ENCODE results near the gene SLC25A3.
"Not testable (repeated sequence)": the region's sequence is repeated elsewhere in the genome, so short reads cannot be mapped to it uniquely, and the experiment has no call there.

The SLC25A3 gene

DNA sequence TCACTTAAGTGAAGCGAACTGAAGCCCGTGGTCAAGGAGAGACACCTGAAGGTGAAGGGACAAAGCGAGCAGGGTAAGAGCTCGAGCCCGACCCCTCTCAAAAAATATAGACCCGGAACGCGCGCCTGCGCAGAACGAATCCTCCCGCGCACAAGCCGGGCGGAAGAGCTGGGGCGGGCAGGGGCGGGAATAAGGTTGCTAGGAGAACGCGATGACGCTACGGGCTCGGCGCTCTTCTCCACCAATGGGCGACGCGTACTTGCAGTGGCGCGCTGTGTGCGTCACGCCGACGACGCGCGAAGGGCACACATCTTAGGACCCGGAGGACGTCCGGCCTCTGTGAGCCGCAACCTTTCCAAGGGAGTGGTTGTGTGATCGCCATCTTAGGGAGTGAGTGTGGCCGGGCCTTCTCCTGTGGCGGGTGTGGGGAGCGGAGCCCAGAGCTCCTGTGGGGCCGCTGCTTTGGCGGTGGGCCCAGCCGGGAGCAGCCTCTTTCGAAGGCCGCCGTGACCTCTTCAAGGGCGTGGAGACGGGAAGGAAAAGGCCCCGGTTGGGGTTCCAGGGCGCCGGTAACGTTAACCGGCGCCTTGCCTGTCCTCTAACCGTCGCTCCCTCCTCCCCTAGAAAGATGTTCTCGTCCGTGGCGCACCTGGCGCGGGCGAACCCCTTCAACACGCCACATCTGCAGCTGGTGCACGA, at the start of gene SLC25A3:
Gene SLC25A3, plus strand, starts transcription at position 336 of the 699 bp plus-strand sequence. Its CDS starts 293 bp downstream, at position 629.
- DNase-seq (peak; percentile 94), ATAC-seq (peak; percentile 99)

DNA sequence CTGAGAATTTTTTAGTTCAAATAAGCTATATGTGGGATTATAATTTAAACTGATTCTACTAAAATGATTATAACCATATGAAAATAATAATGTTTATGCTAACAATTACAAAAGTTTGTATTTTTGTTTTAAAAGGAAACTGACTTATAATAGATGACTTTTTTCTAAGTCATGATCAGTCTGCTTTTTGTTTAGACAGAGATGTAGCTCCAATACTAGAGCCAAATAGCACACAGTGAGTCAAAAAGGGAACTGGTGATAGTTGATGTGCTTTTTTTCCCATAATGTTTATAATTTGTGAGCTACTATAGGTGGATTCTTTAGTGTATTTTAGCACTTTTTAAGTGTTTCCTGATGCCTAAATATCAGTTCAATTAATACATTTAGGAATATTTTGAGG, 49.8 kb upstream of the SLC25A3 start:
- DNase-seq: no peak
- ATAC-seq: no peak

- DNase-seq (no peak), ATAC-seq (no peak)
Measured at GRCh38 chr12:98544751-98545150, 48.7 kb upstream of the SLC25A3 start.

DNA sequence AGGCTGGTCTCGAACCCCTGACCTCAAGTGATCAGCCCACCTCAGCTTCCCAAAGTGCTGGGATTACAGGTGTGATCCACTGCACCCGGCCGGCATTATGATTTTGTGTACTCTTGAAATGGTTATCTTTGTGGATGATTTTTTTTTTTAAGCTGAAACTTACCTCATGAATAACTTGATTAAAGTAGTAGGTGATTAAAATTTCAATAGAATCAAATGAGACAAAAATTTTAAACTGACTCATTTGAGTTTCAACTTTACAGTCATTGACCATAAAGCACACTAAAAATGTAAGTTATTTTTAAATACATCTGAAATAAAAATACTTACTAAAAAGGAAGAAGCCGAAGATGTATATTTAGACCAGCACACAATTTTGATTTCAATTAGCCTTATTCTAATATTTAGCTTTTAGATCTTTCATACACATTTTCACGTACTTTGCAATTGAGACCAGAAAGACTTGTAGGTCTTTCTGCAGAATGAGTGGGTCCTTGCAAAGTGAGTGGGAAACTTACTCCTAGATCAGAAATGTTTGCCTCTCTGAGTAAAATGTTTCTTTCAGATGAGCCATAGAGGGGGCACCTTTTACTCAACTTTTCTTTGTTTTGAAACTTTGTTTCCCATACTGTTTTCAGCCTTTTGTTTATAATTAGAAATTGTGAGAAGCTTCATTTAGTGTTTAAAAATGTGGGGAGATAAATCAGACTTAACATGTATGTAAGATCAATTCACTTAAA, 43.9 kb upstream of the SLC25A3 start:
- DNase-seq: no peak
- no peak for ATAC-seq

DNA sequence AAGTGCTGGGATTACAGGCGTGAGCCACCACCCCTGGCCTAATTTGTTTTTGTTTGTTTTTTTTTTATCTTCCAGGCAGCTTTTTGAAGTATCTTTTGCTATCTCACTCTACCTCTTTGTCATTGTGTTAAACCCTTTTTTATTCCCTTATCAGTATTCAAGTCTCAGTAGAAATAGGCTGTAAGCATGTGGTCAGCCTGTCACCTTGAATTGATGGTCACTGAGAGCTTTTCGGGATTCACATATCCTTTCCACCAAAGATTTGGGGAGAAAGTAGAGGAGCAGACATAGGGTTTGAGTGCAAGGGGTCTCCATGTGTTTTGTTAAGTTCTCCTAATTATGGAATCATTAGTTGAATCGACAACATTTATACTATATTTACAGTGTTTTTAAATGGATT, 41.7 kb upstream of the SLC25A3 start:
- ATAC-seq (no peak), DNase-seq (no peak)

GRCh38 chr12:98558097-98558496, 35.4 kb upstream of the SLC25A3 start:
- DNase-seq, ATAC-seq: not testable (repeated sequence)

- no peak for ATAC-seq
- no peak for DNase-seq
Measured at GRCh38 chr12:98559666-98560065, 33.8 kb upstream of the SLC25A3 start.

GRCh38 chr12:98561846-98562245, 31.6 kb upstream of the SLC25A3 start:
- ATAC-seq: no peak
- DNase-seq: no peak

GRCh38 chr12:98572010-98572409, 21.5 kb upstream of the SLC25A3 start:
- ATAC-seq (no peak), DNase-seq (no peak)

DNA sequence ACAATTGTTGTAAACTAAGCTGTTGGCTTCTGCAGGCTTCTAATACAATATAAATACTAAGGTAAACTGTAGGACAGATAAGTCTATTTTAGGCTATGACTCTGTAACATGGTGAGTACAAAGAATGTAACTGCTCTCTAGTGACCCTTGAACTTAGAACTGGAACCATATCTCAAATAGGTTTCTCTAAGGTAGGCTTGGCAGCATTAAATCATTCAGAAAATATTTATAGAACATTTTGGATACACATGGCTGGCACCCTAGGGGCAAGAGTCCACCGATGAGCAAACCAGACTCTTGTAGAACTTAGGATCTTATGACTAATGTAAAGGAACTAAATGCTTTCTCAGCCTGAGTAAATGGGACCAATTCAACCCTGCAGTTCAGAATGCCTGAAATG, 19.4 kb upstream of the SLC25A3 start:
- no peak for ATAC-seq
- no peak for DNase-seq

GRCh38 chr12:98575013-98575412, 18.5 kb upstream of the SLC25A3 start:
- ATAC-seq (no peak), DNase-seq (no peak)

GRCh38 chr12:98576795-98577194, 16.7 kb upstream of the SLC25A3 start:
- not testable (repeated sequence) for ATAC-seq

GRCh38 chr12:98578392-98578791, 15.1 kb upstream of the SLC25A3 start:
- DNase-seq: no peak
- ATAC-seq: no peak

More at GRCh38 chr12:98576795-98577194, 16.7 kb upstream of the SLC25A3 start:
- not testable (repeated sequence) for DNase-seq

- ATAC-seq (no peak), DNase-seq (no peak)
Measured at GRCh38 chr12:98578821-98579220, 14.7 kb upstream of the SLC25A3 start.

- no peak for DNase-seq
- ATAC-seq: no peak
Measured at GRCh38 chr12:98579347-98579746, 14.1 kb upstream of the SLC25A3 start.

DNA sequence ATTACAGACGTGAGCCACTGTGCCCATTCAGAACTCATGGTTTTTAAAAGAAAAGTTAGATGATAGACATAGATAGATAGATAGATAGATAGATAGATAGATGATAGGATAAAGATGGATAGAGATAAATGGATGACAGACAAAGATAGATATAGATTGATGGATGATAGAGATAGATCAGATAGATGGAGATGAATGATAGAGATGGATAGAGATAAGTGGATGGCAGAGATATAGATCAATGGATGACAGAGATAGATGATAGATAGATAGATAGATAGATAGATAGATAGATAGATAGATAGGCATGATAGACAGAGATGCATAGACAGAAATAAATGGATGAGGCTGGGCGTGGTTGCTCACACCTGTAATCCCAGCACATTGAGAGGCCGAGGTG, 13.7 kb upstream of the SLC25A3 start:
- no peak for ATAC-seq
- no peak for DNase-seq

GRCh38 chr12:98580695-98581094, 12.8 kb upstream of the SLC25A3 start:
- ATAC-seq: no peak
- no peak for DNase-seq

DNA sequence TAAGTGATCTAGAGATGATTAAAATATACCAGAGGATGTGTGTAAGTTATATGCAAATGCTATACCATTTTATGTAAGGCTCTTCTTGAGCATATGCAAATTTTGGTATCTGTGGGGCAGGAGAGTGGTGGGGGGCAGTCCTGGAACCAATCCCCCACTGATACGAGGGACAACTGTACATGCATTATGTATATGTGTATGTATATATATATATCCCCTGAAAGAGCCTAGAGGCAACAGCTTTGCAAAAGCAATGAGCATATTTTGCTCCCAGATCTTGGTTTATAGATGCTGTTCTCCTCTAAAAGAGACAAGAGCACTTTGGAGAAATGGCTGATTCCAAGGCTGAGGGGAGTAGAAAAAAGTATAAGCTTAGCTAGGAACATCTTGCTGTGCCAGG, 12.4 kb upstream of the SLC25A3 start:
- ATAC-seq (no peak), DNase-seq (no peak)

DNA sequence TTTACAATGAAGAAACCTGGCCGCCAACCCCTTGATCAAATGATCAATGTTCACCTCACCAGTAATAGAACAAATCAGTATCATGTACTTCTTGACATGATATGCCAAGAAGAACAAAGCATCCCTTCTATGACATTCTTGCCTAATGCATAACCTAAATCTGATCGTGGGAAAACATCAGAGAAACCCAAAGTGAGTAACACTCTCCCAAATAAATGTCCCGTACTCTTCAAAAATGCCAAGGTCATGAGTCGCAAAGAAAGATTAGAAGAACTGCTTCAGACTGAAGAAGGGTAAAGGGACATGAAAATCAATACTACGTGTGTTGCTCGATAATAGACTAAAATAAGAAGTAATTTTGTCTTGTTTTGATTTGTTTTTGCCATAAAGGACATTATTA, 11.4 kb upstream of the SLC25A3 start:
- ATAC-seq: no peak
- no peak for DNase-seq

GRCh38 chr12:98587084-98587483, 6.4 kb upstream of the SLC25A3 start:
- ATAC-seq (no peak), DNase-seq (no peak)

DNA sequence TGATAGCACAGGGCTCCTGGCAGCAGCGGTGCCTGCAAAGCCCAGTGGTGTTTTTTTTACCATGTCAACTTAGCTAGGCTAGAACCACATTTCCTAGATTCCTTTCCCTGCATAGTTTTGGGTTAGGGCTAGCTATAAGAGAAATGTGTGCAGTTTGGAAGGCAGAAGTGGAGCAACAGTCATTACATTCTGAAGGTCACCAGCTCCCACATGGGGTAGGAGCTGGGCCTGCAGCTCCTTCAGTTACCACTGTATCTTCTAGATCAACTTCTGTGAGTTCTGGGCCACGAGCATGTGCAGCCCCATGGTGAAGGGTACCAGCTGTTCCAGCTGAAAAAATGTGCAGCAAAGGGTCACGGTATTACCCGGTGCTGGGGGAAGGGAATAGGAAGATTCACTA, 2.3 kb upstream of the SLC25A3 start:
- DNase-seq (no peak), ATAC-seq (no peak)

GRCh38 chr12:98592825-98593322, 612 bp upstream of the SLC25A3 start:
- DNase-seq (no peak), ATAC-seq (no peak)

GRCh38 chr12:98594050-98594835, 757 bp downstream of the SLC25A3 start:
- ATAC-seq (peak; percentile 2), DNase-seq (peak; percentile 38)
